ENCODE results near the gene RCN2.
"Not testable (repeated sequence)": the region's sequence is repeated elsewhere in the genome, so short reads cannot be mapped to it uniquely, and the experiment has no call there.

RCN2 gene

DNA sequence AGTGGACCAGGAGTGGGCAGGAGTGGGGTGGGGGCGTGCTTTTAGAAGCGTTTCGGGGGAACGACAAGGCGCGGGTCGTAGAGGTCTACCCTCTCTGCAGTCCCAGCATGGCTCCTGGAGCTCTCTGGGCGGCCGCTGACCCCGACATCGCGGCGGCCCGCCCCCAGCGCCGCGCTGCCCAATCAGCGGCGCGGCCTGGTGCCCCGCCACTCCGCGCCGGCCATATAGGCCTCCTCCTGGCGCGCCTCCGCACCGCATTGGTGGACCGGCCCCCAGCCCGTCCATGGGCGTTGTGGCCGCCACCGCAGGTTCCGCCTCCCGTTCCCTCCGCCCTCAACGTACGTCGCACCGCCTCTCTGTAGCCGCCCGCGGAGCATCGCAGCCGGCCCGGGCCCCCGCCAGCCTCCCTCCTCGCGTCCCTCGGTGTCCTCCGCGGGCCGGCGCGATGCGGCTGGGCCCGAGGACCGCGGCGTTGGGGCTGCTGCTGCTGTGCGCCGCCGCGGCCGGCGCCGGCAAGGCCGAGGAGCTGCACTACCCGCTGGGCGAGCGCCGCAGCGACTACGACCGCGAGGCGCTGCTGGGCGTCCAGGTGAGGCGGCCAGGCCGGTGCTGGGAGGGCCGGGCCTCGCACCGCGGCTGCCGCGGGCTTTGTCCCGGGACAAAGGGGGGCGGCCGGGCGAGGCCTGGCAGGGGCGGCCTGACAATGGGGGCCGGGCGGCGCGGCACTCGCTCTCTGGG is at the start of gene RCN2:
Gene RCN2, plus strand, starts transcription at position 353 of the 738 bp plus-strand sequence. Its CDS starts 93 bp downstream, at position 446.
- DNase-seq (ENCODE audit: low read depth in 2 of 2), result peak; percentile 94

GRCh38 chr15:76885212-76885611 is 46.3 kb upstream of the RCN2 start:
- no peak for DNase-seq (ENCODE audit: low read depth in 2 of 2)

GRCh38 chr15:76887280-76888141 is 44.0 kb upstream of the RCN2 start:
- DNase-seq (ENCODE audit: low read depth in 2 of 2), result not testable (repeated sequence)

DNA sequence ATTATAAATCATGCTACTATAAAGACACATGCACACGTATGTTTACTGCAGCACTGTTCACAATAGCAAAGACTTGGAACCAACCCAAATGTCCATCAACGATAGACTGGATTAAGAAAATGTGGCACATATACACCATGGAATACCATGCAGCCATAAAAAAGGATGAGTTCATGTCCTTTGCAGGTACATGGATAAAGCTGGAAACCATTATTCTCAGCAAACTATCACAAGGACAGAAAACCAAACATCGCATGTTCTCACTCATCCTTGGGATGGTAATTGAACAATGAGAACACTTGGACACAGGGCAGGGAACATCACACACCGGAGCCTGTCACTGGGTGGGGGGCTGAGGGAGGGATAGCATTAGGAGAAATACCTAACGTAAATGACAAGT is 38.7 kb upstream of the RCN2 start:
- not testable (repeated sequence) for DNase-seq (ENCODE audit: low read depth in 2 of 2)

GRCh38 chr15:76894174-76894573 is 37.4 kb upstream of the RCN2 start:
- DNase-seq (ENCODE audit: low read depth in 2 of 2), result no peak

DNA sequence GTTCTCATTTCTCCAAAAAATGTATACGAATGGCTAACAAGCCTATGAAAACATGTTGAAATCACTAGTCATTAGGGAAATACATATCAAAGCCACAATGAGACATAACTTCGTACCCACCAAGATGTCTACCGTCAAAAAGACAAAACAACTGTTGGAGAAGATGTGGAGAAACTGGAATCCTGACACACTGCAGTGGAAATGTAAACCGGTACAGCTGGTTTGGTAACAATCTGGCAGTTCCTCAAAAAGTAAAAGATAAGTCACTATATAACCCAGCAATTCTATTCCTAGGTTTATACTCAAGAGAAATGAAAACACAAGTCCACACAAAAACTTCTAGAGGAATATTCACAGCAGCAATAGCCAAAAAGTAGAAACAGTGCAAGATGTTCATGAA is 33.4 kb upstream of the RCN2 start:
- DNase-seq (ENCODE audit: low read depth in 2 of 2), result no peak

- not testable (repeated sequence) for DNase-seq (ENCODE audit: low read depth in 2 of 2)
These were observed 32.2 kb upstream of the RCN2 start for GRCh38 chr15:76899176-76899930.

GRCh38 chr15:76899931-76900310 is 31.6 kb upstream of the RCN2 start:
- DNase-seq (ENCODE audit: low read depth in 2 of 2), result not testable (repeated sequence)

GRCh38 chr15:76901965-76902364 is 29.6 kb upstream of the RCN2 start:
- DNase-seq (ENCODE audit: low read depth in 2 of 2), result no peak

- no peak for DNase-seq (ENCODE audit: low read depth in 2 of 2)
These were observed 28.3 kb upstream of the RCN2 start for GRCh38 chr15:76903251-76903681.

- peak; percentile 1 to 12 for DNase-seq (ENCODE audit: low read depth in 2 of 2)
These were observed 27.0 kb upstream of the RCN2 start for GRCh38 chr15:76904461-76905012.

DNA sequence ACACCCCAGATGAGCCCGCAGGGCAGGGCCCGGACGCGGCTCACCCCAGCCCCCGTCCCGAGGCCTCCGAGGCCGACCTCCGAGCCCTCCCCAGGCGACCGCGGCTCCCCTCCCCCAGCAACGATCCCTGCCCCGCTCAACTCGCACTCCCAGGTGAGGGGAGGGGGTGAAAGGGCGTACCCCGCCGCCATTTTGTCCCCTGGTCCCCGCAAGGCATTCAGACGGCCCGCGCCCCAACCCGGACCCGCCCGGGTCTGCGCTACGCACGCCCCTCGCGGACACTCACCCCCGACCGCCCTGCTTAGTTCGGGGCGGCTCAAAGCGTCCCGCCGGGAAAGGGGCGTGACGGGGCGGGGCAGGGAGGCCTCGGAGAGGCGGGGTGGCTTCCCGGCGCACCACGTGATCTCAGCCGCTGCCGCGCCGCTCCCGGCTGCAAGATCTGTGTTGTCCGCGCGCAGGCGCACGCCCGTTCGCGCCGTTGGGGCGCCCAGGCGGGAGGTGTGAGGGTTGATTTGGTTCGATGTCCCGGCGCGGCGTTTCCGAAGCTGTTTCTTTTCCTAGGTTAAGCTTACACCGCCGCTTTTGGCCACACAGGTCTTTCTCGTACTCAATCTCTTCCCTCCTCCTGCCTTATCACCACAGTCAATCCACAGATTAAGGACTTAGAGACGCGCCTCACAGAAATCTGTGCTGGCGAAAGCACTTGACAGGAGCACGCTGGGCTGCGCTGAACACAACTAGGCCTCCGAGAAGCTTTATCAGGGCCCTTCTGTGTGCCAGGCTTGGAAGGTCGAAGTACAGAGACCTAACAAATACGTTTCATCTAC is 26.3 kb upstream of the RCN2 start, which contains the start of gene SCAPER:
Gene SCAPER, minus strand, starts transcription at position 328 of the 827 bp plus-strand sequence. CDS start 21,523 bp downstream, outside the sequence.
- peak; percentile 92 to 93 for DNase-seq (ENCODE audit: low read depth in 2 of 2)

DNA sequence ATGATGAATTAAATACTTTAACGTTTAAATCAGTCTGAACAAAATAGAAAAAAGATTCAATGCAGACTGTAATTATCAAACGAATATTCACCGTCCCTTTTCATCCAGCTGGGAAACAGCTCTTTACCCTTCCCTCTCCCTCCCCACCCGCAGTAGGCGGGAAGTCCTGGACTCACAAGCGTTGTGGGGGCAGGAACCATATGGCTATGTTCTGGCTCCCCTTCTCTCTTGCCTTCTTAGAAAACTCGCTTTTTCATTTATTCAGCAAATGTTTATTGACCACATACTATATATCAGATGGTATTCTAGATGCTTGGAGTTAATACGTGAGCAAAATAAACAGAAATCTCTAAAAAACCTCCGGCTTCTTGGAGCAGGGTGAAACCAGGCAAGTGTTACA is 25.7 kb upstream of the RCN2 start:
- no peak for DNase-seq (ENCODE audit: low read depth in 2 of 2)

- no peak for DNase-seq (ENCODE audit: low read depth in 2 of 2)
These were observed 19.1 kb upstream of the RCN2 start for GRCh38 chr15:76912430-76912829.

- no peak for DNase-seq (ENCODE audit: low read depth in 2 of 2)
These were observed 17.8 kb upstream of the RCN2 start for GRCh38 chr15:76913737-76914136.

DNA sequence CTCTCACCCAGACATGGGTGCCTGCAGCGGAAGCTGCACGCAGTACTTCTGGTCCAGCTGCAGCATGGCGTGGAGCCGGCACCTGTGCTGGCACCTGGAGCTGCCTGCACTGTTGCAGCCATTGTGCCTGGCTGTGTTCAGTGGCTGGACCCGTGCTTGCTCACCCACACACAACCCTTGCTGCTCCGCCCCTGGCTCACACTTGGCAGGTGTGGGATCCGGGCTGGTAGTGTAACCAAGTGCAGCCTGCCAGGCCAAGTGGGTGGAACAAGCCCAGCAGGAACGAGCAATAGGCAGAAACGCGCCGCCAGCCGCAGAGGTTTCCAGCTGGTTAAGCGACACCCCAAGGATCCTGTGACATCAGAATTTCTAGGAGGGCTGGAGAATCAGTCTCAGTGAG is 15.2 kb upstream of the RCN2 start:
- no peak for DNase-seq (ENCODE audit: low read depth in 2 of 2)

DNA sequence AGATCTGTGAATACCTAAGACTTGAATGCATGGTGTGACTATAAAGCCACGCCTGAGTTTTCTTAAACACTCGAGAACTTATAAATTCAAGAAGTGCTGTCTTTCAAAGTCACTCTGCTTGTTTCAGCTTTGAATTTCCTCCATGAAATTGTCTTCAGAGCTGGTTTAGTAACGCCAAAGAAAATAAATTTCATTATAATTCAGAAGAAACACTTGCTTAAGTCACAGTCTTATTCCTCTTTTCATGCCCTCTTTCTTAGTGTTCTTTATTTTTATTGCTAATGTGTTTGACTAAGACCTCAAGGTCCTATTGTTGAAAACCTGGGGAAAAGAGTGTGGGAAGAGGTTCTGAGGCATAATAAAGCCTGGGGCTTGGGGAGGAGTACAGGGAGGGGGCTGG is 3.3 kb upstream of the RCN2 start:
- DNase-seq (ENCODE audit: low read depth in 2 of 2), result no peak

- no peak for DNase-seq (ENCODE audit: low read depth in 2 of 2)
These were observed 2.4 kb upstream of the RCN2 start for GRCh38 chr15:76929011-76929760.

GRCh38 chr15:76930831-76931396 is 635 bp upstream of the RCN2 start:
- DNase-seq (ENCODE audit: low read depth in 2 of 2), result no peak

All from stimulated activated CD8-positive, alpha-beta memory T cell treated with anti-CD3 and anti-CD28 coated beads, Interleukin-15, amount 100 ng/mL, for 48 hours (primary cell).